SH-SY5Y (cell line): Measurements from ENCODE around the gene CKAP5.

ENCODE experiments used
- GATA2 ChIP-seq: IDR thresholded peaks from 2 replicates; pipeline ENCODE4 v1.6.1; 2011; ENCODE audit warnings: mild to moderate bottlenecking, low read depth, low read length
- GATA3 ChIP-seq: IDR thresholded peaks from 2 replicates; pipeline ENCODE4 v1.6.1; 2011; ENCODE audit warnings: low read depth, mild to moderate bottlenecking, low read length, moderate library complexity

- TF ChIP-seq GATA2 (no peak), GATA3 (no peak)
These were observed 140.9 kb downstream of the CKAP5 start for GRCh38 chr11:46705070-46705688.
